ENCODE data around the gene ISG15. TPM values are rescaled to one million over a fixed set of nuclear protein-coding genes. Genes with fewer than 3 reads are reported as not detected.
"Not testable (repeated sequence)": the region's sequence is repeated elsewhere in the genome, so short reads cannot be mapped to it uniquely, and the experiment has no call there.

Gene ISG15
- total RNA-seq, 1 donor from 2014 or later = 18.2 TPM

DNA sequence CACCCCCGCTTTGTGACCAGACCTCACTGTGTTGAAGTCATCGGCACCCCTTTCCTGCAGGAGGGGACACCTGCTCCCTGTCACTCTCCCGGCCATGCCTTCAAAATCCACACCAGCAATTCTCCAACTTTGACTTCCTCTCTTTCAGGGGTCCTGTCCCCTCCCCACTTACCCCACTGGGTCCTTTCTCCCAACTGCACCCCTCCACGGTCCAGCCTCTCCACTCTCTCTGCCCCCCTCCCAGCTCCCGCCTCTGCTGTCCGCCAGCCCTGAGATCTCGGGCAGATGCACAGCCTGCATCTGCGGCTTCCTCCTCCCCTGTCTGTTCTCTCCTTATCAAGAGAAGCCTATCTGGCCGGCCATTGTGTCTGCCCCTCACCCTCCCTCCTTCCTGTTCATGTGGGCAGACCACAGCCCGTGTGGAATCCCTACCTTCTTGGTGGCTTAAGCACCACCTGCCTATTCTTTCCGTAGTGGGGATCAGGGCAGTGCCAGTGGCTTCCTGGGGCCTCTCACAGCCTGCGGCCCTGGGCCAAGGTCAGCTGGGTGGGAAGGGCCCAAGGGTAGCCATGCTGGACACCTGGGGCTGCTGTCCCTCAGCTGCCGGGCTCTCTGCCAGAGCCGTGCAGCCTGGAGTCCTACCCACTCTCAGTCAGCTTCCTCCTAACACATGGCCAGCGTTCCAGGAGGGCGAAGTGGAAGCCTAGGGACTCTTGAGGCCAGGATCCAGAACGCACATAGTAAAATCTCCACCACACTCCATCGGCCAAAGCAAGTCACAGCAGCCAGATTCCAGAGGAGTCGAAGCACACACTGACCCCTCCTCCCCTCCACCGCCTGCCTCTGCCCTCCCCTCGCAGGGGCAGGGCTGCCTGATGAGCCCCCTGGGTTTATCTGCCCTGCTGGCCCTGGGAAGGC, 8.3 kb upstream of the ISG15 start:
- DNase-seq (ENCODE audit: low spot score) = no peak
- intact Hi-C loops (cut with DNase I) = no loop called here

DNA sequence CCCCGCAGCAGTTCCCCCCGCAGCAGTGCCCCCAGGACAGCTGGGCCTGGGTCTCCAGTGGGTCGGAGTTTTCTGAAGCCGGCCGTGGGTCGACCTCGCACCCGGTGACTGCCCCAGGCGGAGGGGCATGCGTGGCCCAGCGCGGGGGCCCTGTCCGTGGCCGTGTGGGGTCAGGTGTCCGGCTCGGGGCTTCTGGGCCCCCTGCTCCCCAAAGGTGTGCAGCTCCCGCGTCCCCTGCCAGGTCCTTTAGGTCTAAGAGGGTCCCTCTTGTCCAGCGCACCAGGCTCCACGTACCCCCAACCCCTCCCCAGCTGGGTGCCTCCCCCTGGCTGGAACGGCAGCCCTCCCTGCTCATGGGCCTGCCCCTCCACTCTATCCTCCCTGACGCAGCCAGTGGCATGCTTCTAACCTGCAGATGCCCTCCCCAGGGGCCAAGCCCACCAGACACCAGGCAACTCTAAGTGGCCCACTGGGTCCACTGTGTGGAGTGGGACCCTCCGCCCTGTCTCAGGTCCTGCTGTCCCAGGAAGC, 7.5 kb upstream of the ISG15 start:
- DNase-seq (ENCODE audit: low spot score) = no peak
- intact Hi-C loops (cut with DNase I) = no loop called here

DNA sequence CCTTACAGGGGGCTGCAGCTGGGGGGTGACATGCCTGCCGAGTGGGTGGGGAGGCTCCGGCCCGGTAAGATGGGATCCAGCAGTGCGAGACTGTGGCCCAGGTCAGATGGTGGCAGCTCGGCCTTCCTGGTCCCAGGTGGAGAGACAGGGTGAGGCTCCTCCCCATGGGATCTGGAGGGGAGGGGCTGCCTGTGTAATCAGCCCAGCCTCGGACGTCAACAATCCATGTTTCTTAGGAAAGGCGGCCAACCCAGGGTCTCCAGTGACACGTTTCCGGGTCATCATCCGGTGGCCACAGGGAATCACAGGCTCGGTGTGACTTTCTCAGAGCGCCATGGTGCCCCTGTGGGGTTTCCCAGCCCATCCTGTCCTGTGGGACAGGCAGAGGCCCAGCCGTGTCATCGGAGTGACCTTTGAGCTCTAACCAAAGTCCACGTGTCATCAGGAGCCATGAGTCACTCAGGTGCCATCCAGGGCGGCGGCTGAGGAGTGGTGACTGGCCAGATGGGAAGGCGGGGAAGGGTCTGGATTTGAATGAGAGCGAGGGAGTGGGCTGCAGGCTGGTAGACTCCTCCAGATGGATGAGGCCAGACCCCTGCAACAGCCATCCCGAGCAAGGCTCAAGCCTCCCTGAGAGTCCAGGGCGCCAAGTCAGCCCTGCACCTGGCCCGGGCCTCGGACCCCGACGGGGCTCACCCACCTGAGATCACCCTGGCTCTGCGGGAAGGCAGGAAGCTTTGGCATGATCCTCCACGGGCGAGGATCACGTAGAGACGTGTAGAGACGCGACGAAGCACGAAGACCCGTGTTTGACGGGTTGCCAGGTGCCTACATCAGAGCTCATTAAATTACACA, 6.8 kb upstream of the ISG15 start:
- intact Hi-C loops (cut with DNase I) = no loop called here
- DNase-seq (ENCODE audit: low spot score) = no peak

DNA sequence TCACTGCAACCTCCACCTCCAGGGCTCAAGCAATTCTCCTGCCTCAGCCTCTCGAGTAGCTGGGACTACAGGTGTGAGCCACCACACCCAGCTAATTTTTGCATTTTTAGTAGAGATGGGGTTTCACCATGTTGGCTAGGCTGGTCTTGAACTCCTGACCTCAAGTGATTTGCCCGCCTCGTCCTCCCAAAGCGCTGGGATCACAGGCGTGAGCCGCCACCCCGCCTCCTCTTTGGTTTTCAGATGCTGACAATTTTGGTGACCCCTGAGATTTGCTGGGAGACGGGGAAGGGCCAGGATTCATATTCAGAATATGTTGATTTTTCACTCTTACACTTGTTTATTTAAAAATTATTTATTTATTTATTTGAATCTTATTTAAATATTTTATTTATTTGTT, 3.2 kb upstream of the ISG15 start:
- DNase-seq (ENCODE audit: low spot score) = not testable (repeated sequence)
- intact Hi-C loops (cut with DNase I) = loop anchor here (10.0 kb wide), 1 partner anchor 55 kb away; no protein-coding TSS in a partner anchor

DNA sequence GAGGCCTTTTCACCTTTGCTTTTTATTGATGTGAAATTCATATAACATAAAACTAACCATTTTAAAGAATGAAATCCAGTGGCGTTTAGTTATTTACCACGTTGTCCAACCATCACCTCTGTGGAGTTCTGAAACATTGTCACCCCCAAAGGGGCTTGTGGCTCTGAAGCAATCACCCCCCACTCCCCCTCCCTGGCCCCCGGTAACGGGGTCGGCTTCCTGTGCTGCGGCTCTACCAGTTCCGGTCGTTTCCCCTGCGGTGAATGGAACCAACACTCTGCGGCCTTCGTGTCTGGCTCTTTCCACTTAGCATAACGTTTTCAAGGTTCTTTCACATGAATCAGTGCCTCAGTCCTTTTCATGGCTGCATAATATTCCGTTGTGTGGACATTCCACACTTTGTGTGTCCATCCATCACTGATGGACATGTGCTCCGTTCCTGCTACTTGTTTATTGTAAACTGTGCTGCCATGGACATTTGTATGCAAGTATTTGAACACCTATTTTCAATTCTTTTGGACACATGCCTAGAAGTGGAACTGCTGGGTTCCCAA, 1.8 kb upstream of the ISG15 start:
- intact Hi-C loops (cut with DNase I) = loop anchor here (10.0 kb wide), 1 partner anchor 53 kb away; no protein-coding TSS in a partner anchor

DNA sequence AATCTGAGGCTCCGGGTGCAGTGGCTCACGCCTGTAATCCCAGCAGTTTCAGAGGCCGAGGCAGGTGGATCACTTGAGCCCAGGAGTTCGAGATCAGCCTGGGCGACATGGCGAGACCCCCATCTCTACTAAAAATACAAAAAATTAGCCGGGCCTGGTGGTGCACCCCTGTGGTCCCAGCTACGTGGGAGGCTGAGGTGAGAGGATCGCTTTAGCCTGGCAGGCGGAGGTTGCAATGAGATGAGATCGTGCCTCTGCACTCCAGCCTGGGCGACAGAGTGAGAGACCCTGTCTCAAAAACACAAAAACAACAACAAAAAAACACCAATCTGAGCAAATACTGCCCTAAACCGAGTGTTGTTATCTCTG, 577 bp upstream of the ISG15 start:
- DNase-seq (ENCODE audit: low spot score) = not testable (repeated sequence)
- intact Hi-C loops (cut with DNase I) = loop anchor here (10.0 kb wide), 1 partner anchor 52 kb away; no protein-coding TSS in a partner anchor

More for the DNA sequence above, 1.8 kb upstream of the ISG15 start:
- no peak for DNase-seq (ENCODE audit: low spot score)

DNA sequence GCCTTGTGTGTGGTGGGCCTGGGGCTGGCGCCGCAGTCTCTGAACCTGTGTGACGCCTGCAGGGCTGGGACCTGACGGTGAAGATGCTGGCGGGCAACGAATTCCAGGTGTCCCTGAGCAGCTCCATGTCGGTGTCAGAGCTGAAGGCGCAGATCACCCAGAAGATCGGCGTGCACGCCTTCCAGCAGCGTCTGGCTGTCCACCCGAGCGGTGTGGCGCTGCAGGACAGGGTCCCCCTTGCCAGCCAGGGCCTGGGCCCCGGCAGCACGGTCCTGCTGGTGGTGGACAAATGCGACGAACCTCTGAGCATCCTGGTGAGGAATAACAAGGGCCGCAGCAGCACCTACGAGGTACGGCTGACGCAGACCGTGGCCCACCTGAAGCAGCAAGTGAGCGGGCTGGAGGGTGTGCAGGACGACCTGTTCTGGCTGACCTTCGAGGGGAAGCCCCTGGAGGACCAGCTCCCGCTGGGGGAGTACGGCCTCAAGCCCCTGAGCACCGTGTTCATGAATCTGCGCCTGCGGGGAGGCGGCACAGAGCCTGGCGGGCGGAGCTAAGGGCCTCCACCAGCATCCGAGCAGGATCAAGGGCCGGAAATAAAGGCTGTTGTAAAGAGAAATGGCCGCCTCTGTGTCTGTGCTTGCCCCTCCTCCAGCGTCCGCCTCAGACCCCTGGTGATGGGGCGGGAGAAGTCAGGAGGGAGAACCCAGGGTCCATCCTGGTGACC, 788 bp downstream of the ISG15 start:
- intact Hi-C loops (cut with DNase I) = loop anchor here (10.0 kb wide), 1 partner anchor 51 kb away; no protein-coding TSS in a partner anchor
- no peak for DNase-seq (ENCODE audit: low spot score)

DNA sequence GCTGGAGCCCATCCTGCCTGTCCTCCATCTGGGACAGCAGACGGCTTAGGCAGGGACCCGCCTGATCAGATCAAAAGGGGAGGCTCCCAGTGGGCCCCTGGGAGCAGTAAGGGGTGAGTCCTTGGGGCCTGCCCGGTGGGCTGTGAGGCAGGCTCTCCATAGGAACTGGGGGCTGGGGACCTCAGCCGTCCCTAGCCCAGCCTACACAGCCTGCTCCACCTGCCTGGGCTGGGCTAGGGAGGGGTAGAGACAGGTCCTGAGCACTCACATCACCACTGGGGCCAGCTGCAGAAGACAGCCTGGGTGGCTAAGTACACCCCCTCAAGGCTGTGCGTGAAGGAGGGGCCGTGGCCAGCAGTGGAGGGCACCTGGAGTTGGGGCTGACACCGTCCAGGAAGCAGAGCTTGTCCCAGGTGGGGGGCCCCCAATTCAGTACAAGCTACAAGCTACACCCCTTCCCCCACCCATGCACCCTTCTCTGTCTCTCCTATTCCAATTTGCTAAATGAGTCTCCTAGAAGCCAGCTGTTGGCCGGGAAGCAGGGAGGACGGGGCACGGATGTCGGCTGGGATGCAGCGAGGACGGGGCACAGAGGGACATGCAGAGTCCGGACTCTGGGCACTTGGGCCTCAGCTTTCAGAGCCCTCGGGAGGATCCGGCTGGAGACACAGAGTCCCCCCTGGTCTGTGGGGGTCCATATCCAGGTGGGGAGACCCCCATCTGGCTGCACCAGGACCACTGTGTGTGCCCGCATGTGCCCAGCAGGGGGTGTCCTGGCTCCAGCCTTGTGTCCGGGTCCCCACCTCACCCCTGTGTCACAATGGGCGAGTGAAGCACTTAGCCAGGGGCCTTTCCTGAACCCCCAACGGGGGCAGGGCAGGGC, 1.7 kb downstream of the ISG15 start:
- intact Hi-C loops (cut with DNase I) = loop anchor here (10.0 kb wide), 1 partner anchor 50 kb away; no protein-coding TSS in a partner anchor
- no peak for DNase-seq (ENCODE audit: low spot score)

DNA sequence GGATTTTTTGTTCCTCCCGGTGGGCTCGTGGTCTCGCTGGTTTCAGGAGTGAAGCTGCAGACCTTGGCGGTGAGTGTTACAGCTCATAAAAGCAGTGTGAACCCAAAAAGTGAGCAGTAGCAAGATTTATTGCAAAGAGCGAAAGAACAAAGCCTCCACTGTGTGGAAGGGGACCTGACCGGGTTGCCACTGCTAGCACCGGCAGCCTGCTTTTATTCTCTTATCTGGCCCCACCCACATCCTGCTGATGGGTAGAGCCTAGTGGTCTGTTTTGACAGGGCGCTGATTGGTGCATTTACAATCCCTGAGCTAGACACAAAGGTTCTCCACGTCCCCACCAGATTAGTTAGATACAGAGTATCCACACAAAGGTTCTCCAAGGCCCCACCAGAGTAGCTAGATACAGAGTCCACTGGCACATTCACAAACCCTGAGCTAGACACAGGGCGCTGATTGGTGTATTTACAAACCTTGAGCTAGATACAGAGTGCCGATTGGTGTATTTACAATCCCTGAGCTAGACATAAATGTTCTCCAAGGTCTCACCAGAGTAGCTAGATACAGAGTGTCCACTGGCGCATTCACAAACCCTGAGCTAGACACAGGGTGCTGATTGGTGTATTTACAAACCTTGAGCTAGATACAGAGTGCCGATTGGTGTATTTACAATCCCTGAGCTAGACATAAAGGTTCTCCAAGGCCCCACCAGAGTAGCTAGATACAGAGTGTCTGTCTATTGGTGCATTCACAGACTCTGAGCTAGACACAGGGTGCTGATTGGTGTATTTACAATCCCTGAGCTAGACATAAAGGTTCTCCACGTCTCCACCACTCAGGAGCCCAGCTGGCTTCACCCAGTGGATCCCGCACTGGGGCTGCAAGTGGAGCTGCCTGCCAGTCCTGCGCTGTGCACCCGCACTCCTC, 4.4 kb downstream of the ISG15 start:
- intact Hi-C loops (cut with DNase I) = loop anchor here (2.0 to 10.0 kb wide), 2 partner anchors 17 to 47 kb away; partner anchors contain the start of gene HES4
- DNase-seq (ENCODE audit: low spot score) = not testable (repeated sequence)

DNA sequence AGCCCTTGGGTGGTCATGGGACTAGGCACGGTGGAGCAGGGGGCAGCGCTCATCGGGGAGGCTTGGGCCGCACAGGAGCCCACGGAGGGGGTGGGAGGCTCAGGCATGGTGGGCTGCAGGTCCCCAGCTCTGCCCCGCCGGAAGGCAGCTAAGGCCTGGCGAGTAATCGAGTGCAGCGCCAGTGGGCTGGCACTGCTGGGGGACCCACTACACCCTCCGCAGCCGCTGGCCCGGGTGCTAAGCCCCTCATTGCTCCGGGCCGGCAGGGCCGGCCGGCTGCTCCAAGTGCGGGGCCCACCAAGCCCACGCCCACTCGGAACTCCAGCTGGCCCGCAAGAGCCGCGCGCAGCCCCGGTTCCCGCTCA, 5.0 kb downstream of the ISG15 start:
- not testable (repeated sequence) for DNase-seq (ENCODE audit: low spot score)
- intact Hi-C loops (cut with DNase I) = loop anchor here (2.0 to 10.0 kb wide), 2 partner anchors 18 to 46 kb away; partner anchors contain the start of gene HES4

DNA sequence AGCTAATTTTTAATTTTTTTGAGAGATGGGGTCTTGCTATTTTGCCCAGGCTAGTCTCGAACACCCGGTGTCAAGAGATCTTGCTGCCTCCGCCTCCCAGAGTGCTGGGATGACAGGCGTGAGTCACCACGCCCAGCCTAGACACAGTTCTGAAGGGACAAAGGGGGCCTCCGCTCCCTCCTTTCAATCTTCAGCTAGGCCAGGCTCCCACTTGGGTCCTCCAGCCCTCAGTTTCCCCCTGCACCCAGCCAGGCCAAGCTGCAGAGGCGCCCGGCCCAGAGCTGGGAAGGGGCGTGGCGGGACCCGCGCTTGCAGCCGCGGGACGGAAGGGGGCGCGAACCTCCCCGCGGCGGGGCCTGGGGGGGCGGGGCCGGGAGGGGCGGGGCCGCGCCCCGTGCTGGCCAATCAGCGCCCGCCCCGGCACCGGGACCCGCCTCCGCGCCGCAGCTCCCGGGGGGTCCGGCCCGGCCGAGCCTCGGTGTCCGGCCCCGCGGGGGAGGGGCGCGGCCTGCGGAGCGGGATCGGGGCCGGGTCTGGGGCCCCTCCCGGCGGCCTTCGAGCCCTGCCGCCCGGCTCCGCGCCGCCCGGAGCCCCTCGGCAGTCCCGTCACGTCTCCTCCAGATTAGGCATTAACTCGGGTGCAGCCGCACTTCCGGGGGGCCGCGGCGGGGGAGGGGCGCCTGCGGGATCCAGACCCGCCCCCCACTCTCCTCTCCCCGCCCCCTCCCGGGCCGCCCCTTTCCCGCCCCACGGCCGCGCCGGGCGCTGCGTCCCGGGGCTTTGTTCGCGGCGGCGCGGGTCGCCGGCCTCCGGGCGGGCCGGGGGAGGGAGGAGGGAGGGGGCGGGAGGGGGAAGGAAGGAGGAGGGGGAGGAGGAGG, 6.1 kb downstream of the ISG15 start:
- DNase-seq (ENCODE audit: low spot score) = peak; percentile 89
- intact Hi-C loops (cut with DNase I) = loop anchor here (2.0 to 10.0 kb wide), 2 partner anchors 19 to 45 kb away; partner anchors contain the start of gene HES4

DNA sequence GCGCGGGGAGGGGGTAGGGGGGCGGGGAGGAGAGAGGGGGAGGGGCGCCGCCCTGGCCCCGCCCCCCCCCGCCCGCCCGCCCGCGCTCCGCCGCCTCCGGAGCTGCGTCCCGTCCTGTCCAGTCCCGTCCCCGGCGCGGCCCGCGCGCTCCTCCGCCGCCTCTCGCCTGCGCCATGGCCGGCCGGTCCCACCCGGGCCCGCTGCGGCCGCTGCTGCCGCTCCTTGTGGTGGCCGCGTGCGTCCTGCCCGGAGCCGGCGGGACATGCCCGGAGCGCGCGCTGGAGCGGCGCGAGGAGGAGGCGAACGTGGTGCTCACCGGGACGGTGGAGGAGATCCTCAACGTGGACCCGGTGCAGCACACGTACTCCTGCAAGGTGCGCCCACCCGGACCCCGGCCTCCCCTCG, 6.7 kb downstream of the ISG15 start, which contains the start of gene AGRN:
Gene AGRN, plus strand, starts transcription at position 121 of the 405 bp plus-strand sequence. Its CDS starts 53 bp downstream, at position 174.
- intact Hi-C loops (cut with DNase I) = loop anchor here (2.0 to 10.0 kb wide), 3 partner anchors 19 to 97 kb away; partner anchors contain the start of genes C1orf159 and HES4

DNA sequence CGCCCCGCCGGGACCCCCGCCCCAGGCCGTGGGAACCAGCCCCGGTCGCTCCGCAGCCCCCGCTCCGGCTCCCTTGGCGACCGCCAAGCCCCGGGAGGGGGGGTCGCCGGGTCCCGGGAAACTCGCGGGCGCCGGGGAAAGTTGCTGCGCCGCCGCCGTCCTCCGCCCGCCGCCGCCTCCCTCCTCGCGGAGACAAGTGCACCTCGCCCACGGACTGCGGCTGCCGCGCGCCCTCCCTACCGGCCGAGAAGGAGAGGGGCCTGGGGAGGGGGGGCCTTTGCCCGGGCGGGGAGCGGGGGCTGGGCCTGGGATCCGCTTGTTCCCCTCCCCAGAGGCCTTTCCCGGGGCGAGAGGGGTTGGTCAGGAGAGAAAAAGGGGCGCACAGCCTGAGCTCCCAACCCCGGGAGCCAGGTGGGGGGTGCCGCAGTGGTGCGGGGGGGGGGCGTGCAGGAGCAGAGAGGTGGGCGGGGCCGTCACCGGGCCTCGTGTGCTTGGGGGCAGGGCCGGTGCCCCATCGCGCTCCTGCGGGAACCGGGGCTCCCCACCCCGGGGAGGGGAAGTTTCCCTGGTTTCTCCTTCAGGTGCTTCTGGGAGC, 7.2 kb downstream of the ISG15 start:
- intact Hi-C loops (cut with DNase I) = loop anchor here (5.0 kb wide), 1 partner anchor 97 kb away; the partner anchor contains the start of gene C1orf159

More for the DNA sequence above, 6.7 kb downstream of the ISG15 start, which contains the start of gene AGRN:
- no peak for DNase-seq (ENCODE audit: low spot score)

DNA sequence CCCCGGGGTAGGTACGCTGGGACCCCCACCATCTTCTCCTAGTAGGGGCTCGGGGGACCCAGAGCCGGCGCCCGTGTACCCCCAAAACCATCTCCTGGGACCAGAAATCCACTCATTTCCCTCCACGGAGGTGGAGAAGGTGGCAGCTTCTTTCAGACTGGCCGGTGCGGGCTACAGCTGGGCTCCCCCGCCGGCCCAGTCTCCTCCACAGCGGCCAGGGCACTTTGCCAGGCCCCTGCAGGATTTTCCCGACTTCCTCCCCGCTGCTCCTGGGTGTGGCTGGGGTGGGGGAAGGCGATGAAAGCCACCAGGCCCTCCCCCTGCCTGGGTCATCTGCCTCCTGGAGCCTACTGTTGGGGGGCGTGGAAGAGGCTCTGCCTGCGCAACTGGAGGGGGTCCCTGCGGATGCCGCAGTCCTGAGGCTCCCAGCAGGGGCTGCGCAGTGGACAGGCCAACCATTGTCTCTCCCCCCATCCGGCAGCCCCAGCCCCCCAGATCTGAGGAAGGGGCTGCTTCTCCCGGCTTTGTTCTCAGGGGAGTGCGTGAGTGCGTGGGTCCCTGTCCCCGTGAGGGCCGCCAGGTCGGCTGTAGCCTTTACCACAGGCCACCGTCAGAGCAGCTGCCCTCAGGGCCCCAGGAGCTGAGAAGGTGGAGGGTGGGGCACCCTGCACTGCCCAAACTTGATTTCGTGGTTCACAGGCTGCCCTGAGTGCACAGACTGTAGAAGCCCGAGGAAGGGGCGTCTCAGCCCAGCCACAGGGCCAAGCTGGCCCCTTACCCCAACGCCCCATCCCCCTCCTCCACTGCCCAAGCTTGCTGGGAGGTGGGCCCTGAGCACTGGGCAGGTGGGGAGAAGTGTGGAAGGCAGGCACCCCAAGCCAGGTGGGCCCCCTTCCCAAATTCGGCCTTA, 8.0 kb downstream of the ISG15 start:
- intact Hi-C loops (cut with DNase I) = loop anchor here (5.0 kb wide), 1 partner anchor 96 kb away; the partner anchor contains the start of gene C1orf159
- DNase-seq (ENCODE audit: low spot score) = no peak

More for the DNA sequence above, 7.2 kb downstream of the ISG15 start:
- no peak for DNase-seq (ENCODE audit: low spot score)

Data from cardiac septum (tissue), 1 donor.